Activated CD4-positive, alpha-beta T cell treated with anti-CD3 and anti-CD28 coated beads, Interleukin-2, amount 50 U/mL, for 24 hours (primary cell): ENCODE data around the gene NPC2.

Experiments
- DNase-seq, 2 donors: peaks; one replicate each; pipeline ENCODE4 v3.0.0-alpha.2; 2020; ENCODE audit warnings: low read depth in 1 of 2, low spot score in 1 of 2

The NPC2 gene

DNA sequence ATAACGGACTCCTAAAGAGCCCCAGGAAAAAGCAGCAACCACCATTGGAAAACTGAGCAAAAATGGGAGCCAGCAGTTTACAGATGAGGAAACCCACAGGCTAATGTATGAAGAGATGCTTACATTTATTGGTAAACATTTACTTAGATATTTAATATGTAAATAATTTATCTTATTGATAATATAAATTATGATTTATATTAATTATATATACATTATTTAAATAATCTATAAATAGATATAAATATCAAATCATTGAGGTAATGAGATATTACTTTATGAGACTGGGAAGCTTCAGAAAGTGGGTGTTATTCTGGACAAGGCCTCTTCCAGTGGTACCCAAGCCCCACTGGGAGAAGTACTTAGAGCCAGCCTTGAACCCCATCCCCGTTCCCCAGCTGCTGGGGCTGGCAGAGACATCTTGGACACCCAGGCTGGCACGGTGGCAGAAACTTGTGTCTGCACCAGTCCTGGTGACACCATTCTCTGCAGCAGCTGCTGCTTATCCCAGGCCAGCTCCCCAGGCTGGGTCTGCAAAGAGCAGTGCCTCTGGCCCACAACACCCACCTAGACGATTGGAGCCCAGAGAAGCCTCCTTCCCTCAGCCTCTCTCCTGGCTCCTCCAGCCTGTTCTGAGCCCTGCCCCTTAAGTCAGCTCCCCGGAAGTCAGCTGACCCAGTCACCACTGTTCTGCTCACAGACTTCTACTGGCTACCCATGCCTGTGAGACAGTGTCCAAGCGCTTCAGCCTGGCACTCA, 26.4 kb upstream of the NPC2 start:
- DNase-seq = no peak

DNA sequence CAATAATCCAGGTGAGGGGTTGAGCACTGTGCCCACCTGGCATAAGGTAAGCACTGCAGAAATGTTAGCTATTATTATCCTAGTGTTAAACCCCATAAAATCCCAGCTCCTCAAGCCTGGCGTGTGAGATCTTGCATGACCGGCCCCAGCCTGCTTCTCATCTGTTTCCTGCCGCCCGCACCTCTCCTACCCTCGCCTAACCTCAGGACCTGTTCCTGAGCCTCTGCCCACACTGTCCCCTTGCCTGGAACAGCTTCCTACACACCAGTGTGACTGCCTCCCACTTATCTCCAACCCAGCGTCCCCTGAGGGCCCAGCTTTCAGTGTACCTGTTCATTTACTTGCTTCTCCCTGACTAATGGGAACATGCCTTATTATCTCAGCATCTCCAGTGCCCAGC, 25.1 kb upstream of the NPC2 start:
- DNase-seq = no peak

DNA sequence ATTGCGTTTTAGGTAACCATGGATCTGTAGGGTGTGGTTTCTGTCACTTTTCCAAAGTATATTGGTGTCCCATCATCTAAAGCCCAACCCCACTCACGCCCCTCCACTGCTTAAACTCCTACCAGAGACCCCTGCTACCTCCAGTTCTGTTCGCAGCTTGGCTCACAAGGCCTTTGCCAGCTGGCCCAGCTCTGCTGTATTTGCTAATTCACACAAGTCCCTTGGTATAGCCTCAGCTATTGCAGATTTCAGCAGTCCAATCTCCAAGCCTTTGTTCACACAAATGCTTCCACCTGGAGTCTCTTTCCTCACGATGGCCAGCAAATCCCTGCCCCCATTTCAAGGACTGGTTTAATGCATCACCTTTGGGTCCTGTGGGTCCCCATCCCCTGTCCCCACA, 24.6 kb upstream of the NPC2 start:
- DNase-seq = no peak

DNA sequence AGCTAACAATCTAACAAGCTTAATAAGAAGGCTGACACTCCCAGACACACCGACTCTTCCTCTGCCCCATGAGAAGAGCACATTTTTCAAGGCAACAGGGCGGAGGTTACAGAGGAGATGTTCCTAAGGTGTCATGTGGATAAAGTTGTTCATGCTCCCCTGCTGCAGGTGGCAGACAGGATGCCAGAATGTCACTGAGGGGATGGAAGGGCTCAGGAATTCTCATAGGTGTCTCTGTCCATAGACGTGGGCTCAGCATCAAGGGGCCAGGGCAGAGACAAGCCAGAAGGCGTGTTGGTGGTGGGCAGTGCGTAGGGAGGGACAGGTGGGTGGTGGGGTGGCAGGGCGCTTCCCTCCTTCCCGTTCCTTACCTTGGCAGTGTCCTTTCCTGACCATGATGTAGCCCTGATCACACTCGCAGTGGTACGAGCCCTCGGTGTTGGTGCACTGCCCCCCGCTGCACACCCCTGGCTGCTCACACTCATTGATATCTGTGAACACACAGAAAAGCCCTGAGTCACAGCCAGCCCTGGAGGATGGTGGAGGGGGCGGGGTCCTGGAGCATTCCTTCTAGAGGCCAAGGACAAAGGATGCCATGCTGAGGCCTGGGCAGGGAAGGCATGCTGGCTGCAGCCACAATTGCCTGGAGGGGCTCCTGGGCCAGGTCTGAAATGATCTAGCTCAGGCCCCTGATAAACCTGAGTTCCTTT, 23.5 kb upstream of the NPC2 start:
- DNase-seq = no peak

DNA sequence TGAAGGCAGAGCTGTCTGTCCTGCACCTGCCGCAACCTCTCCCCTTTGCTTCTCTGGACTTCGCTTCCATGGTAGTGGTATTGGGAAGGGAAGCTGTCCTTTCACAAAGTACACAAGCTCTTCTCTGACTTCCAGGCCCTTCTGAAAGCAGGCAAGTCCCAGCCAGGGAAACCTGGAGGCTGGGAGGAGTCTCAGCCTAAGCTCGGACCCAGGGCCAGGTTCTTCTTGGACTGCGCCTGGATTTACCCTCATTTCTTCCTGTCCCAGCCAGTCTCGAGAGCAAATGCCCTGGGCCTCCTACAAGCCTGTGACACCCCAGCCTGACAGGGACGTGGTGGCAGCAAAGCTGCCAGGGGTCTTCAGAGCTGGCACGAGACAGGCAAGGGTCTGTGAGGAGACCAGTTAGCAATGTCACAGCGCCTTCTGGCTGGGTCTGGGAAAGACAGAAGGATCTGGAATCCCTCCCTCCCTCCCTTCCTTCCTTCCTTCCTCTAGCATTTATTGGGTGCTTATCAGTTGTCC, 22.8 kb upstream of the NPC2 start:
- DNase-seq = no peak

DNA sequence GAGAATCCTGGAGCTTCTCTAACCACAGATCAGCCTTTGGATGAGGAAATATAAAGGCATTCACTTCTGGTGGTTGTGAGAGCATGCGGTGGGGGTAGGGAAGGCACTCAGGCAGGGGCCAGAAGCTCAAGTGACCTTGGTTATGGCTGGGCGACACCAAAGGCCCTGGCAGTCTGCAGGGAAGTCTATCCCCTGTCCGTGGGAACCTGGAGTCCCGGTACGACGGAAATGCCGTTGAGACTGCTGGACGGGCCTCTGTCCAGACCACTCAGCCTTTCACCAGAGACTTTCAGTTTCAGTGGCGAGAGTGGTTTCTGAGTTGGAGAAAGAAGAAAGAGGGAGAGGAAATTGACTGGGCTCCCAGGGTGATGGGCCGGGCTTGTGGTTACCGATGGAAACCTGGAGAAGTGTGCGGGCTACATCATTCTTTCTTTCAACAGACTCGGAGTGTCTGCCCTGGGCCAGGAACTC, 21.4 kb upstream of the NPC2 start:
- DNase-seq = no peak

DNA sequence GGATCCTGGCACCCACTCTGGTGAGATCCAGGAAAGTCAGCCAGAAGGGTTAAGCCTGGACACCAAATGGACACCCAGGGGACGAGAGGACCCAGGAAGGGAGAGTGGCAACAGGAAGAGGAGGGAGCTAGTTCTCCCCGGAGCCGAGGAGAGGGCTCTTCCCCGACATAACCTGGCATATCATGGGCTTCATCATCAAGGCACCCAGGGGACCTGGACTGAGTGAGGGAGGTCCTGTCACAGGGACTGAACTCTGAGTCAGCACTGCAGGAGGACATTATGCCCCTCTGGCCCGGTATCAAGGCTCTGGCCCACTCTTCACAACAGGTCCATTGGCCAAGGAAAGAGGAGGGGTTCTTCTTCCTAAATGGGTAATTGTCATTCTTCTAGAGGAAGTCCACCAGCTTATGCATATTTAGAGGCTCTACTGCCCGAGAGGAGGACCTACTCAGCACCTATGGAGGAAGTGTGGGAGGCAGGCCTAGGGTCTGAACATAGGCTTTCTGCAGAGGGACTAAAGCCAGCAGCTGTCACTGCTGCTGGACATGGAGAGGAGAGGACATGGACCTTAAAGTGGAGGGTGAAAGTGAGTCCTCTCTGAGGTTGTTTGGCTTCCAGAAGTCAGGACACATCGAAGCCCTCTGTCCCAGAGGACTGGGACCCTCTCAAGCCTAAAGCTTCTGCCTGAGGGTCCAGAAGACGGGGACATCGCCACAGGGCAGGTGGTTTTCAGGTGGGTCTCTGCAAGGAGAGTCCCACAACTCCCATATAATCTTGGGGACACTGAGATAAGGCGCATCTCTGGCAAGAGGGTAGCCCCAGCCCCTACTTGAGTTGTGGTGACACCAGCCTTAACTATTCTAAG, 19.1 kb upstream of the NPC2 start:
- no peak for DNase-seq

DNA sequence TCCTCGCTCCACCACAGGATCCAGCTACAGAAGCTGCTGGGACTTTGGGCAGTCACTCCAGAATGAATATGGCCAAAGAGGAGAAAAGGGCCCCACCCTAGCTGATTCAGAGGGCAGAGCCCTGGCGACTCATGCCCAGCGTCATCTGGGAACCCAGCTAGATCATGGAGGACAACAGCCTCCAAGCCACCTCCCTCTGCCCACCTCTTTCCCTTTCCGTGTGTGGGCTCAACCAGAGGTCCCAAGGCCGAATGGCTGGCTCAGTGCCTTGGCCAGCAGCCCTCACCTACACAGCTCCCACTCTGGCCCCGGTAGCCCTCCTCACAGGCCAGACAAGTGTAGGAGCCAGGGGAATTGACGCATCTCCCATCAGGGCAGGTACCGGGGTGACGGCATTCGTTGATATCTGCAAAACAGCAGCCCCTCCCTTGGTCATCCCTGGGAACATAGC, 17.9 kb upstream of the NPC2 start:
- no peak for DNase-seq

DNA sequence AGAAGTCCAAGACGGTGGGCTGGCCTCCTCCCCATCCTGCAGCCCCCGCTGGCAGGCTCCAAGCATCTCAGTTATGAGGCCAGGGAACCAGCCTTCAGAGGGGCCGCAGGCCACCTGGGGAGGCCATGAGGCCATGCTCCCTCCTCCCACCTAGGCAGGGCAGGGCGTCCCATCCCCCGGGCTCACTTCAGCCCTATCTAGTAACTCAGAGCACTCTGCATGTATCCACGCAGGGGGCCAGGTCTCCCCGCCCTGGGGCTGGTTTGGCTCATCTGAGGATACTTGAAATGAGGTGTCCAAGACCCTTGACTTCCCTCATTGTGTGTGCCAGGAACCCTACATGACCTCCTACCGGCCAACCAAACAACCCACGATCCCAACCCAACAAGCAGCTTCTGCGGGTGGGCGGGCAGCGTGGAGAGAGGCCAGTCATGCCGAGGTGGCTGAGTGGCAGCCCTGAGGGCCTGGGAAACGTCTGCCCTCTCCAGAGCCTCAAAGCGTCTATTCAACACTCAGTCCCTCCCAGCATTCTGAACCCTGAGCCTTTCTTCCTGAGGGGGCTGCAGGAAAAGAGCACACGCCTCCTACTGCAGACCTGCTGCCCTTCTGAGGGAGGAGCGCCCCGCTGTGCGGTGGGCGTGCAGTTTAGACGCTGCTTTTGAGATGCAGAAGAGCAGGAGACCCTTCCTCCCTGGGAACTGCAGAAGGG, 17.3 kb upstream of the NPC2 start:
- no peak for DNase-seq

DNA sequence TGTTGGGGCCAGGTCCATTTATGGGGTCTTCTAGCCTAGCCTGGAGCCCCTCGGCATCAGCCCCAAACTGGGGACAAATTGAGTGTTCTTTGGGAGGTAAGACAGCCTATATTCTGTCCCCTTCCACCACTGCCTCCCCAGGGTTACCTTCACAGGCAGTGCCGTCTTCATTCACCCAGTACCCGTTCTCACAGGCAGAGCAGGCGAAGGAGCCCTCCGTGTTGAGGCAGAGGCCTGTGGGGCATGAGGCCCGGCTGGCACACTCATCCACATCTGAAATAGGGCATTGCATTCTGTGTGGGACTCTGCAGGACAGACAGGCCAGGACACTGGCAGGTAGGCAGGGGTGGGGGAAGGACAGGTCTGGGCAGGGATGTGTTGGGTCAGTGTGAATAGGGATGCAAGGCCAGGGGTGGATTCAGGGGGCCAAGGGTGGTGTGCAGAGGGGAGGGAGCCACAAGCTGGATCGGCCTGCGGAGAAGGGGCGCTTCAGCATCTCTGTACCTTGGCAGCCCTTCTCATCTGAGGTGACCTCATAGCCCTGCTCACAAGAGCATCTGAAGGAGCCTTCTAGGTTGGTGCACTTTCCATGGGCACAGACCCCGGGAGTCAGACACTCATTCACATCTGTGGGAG, 16.6 kb upstream of the NPC2 start:
- DNase-seq = no peak

DNA sequence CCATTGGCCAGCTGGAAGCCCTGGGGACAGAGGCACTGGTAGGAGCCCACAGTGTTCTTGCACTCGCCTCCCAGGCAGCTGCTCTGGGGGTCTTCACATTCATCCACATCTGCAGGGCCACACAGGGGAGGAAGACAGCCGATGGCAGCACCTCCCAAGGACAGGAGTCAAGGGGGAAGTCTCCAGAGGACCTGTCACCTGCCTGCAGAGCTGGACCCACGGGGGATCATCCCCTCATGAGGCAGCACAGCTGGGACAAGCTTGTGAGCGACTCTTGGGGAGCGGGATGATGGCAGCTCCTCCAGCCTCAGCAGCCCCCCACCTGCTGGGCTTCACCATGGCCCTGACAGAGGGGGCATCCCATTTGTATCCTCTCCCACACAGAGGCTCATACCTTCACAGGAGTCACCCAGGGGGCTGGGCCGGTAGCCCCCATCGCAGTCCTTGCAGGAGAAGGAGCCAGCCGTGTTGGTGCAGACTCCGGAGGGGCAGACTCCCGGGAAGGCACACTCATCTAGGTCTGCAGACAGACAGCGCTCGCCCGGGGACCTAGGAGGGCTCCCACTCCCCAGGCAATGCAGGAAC, 15.8 kb upstream of the NPC2 start:
- DNase-seq = no peak

DNA sequence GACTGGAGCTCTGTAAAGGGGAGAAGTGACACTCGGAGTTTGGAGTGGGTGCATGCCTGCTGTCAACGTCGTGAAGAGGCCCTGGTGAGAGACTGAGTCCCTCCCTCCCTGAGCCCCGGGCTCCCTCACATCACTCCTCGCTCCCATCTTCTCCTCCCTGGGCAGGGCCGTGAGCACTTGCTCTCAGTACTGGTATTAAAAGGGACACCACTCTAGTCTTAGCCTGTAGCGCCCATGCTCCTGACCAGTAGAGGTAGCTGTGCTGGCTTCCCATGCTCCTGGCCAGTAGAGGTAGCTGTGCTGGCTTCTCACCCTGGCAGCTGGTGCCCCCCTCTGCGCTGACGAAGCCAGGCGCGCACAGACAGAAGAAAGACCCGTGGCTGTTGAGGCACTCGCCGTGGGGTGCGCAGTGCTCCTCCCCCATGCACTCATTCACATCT, 15.2 kb upstream of the NPC2 start:
- DNase-seq = no peak

DNA sequence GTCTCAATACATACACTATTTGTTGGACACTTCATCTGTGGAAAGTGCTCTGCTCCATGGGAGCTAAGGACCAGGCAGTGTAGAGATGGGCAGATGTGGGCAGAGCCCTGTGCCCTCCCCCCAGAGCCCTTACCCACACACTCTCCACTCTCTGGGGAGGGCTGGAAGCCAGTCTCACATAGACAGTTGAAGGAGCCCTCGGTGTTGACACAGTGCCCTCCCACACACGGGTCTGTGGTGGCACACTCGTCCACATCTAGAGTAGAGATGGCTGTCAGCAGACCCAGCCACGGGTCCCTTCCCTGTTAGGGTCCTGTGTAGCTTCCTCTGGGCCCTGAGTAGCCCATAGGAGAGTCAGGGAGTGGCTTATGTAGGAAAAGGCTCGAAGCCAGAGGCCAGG, 14.7 kb upstream of the NPC2 start:
- no peak for DNase-seq

DNA sequence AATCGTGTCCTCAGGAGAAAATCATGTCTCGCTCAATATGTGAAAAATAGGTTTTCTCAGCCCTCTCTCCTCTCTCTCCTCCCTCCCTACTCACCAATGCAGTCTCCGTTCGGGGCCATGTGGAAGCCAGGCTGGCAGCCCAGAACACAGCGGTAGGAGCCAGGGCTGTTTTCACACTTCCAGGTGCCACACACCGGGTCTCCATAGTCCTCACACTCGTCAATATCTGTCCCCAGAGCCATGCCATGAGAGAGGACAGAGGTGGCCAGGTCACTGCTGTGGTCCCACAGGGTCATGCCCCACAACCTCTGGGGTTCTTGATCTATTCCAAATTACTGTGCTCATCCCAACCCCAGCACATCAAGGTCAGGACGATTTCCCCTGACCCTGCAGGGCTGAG, 14.0 kb upstream of the NPC2 start:
- DNase-seq = no peak

DNA sequence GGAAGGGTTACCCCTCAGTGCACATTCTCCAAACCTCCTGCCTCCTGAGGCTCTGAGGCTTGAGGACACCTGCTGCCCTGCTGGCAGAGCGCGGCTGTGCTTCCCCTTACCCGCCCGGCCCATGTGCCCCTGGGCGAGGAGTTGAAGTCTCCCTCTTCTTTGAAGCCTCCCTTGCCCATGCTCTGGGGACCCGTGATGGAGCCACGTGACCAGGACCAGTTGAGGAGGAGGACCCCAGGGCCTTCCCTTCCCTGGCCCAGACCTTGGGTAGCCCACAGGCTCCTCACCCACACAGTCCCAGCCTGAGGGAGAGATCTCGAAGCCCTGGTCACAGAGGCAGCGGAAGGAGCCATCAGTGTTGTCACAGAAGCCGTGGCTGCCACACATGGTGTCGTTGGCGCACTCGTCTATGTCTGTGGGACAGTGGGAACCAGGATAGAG, 13.3 kb upstream of the NPC2 start:
- no peak for DNase-seq

DNA sequence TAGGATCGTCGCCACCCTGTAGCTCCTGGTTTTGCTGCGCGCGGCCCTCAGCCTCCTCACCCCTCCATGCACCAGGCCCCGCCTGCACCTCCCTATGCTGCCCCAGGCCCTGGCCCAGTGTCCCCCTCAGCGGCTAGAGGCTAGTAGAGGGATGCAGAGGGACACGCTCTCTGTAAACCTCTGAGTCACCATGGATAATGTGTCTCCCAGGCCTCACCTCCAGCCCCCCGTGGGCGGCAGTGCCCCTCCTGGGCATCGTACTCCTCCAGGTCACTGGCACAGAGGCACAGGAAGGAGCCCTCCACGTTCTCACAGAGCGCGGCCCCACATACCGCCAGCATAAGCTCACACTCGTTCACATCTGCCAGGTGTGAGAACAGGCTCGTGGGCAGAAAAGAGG, 12.7 kb upstream of the NPC2 start:
- no peak for DNase-seq

DNA sequence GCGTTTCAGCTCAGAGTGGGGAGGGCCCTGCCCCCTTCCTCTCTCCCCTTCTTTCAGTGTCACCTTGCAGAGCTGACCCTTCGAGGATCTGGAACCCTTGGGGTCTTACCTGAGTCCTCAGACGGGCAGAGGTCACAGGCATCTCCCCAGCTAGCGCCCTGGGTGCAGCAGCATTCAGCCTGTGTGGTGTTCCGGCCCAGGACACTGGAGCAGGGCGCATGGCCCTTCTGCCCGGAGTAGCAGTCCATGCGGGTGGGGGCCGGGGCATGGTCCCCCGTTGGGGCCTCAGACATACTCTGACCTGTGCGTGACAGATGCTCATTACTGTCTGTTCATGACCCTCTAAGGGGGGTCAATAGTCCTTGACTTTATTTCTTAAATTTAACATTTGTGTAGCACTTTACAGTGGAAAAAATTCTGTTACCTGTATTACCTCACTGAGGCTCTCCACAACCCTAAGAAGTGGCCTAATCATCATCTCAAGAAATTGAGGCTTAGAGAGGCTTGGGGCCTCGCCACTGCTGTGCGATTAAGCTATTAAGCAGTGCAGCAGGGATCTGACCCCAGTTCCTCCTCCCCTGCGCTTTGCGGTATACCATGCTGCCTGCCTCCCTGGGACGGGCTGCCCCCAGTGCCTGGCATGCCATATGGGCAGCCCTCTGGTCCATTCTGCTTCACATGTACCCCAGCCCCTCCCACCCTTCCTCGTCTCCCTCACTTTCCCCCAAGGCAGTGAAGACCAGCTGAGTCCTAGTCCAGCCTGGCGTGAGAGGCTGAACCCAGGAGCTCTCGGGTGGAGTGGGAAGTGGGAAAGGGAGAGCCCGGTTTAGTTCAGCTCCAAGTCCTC, 12.0 kb upstream of the NPC2 start:
- DNase-seq = no peak

DNA sequence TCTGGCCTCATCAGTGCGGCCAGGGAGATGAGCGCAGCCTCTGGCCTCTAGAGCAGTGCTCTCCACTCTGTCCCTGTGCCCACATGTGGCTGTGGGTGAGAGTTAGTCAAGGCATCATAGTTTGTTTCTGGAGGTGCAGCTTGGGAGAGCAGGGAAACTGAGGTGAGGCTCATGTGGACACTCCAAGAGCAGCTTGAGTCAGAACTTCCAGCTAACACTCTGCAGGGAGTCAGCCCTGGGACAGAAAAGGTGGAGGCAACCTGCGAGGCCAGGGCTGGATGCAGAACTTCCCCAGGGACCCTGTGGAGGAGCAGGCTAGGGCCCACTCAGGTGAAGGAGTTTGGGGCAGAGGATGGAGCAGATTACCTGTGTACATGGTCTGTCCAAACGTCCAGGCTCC, 11.3 kb upstream of the NPC2 start:
- DNase-seq = no peak

DNA sequence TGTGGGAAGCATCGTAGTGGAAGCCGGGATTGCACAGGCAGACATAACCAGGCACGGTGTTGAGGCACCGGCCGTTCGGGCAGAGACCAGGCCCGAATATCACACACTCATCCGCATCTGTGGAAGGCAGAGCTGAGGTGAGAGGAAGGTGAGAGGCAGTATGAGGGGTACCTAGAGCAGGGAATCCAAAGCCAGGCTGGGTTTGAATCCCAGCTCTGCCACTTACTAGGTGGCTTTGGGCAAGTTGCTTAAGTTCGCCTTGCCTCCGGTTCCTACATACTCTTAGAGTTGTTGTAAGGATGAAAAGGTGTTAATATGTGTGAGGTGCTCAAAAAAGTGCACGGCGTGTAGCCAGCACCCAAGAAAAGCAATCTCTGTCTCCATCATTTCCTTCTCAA, 10.8 kb upstream of the NPC2 start:
- no peak for DNase-seq
